Adrenal gland (tissue), 5 donors: ENCODE results near the gene SECISBP2.

Experiments
- CTCF ChIP-seq, 6 experiments: fragments of 450-650 bp in 4 of 6; fragments of 200-600 bp in 2 of 6; sonication (generic) in 1 of 6; IDR thresholded peaks; 1 replicate in 5 of 6; 2 replicates in 1 of 6; pipeline versions ENCODE4 v1.5.1 to v1.8.0; 2016 to 2021; ENCODE audit warnings: antibody characterized with exemption in 6 of 6, mild to moderate bottlenecking in 2 of 6, moderate library complexity in 1 of 6
- POLR2A ChIP-seq, 2 donors: fragments of 450-650 bp; IDR thresholded peaks; one replicate each; pipeline ENCODE4 v1.6.1; 2017; ENCODE audit warnings: antibody characterized with exemption in 2 of 2, mild to moderate bottlenecking in 2 of 2, moderate library complexity in 1 of 2
- donor health status: DM: no; HTN: no; CAD: no.

- TF ChIP-seq CTCF (IDR thresholded peaks at IDR 0.05) = no peak
- TF ChIP-seq POLR2A (IDR thresholded peaks at IDR 0.05) = no peak
Measured at GRCh38 chr9:89347651-89348050, 29.4 kb downstream of the SECISBP2 start.
